ENCODE data around the gene ALDH16A1.

- TF ChIP-seq CTCF (IDR thresholded peaks at IDR 0.05): peak; percentile 98
- no peak for TF ChIP-seq EZH2phosphoT487 (IDR thresholded peaks at IDR 0.05)
Observed at GRCh38 chr19:49473868-49474541, 21.0 kb downstream of the ALDH16A1 start, which contains the start of gene FLT3LG.

All from neural progenitor cell (in vitro differentiated cells).